ENCODE measurements around the gene TEX22. TPM values are rescaled to one million over a fixed set of nuclear protein-coding genes. Genes with fewer than 3 reads are reported as not detected.

Gene TEX22
- total RNA-seq, 1 experiment from 2014 or later, result 2.6 TPM

GRCh38 chr14:105446971-105447370 is 48.6 kb downstream of the TEX22 start:
- BruUV-seq (replicated peaks), result no TSS peak
- POLR2A ChIA-PET (ENCODE audit: unreplicated experiment), result no interaction called here

DNA sequence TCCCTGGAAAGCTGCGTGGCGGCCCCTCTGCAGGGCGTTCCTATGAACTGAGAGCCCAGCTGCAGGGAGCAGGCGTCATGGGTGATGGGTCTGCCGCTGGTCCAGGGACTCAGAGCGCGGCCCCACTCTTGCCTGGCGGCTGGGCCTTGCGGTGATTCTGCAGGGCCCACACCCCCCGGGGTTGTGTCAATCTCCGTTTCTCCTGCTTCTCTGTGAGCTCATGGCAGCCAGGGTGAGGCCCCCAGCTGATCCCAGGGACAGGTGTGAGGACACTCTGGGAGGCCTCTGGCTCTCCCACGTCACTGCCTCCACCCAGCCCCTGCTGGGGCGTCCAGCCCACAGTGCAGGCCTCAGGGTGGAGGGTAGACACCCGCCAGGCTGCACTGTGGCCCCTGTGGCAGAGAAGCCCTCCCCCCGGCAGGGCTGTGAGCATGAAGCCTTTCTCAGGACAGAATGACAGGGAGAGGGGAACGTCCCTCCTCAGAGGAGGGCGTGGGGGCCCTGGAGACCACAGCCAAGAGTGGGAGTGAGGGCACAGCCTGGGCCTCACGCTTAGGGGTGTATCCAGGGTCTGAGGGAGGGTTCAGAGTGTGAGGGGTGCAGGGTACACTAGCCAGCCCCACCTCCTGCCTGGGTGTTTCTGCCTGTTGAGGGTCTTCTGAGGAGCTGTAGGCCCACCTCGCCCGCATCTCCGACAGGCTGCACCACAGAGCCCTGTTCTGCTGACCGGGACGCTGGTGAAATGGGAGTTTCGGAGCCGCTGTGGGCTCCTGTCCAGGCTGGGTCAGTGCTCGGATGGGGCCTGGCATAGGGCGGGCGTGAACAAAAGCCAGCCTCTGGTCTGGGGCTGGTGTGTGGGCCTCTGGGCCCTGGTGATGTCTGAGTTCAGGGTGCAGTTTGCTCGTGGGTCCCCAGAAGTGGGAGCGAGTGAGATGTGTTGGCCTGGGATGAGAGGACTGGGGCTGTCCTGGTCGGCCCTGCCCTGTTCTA is 49.6 kb downstream of the TEX22 start:
- Histone ChIP-seq H3K9me3 (ENCODE audit: insufficient read depth, low read depth) (no peaks in the 10 kb centered on the region), H3K4me1 (replicated peaks; ENCODE audit: insufficient read depth) (no peaks in the 10 kb centered on the region), H3K4me2 (no peak overlapping the region), H3K9me2 (ENCODE audit: insufficient read depth) (no peaks in the 10 kb centered on the region), H3F3A (ENCODE audit: insufficient read depth, low read depth) (no peaks in the 10 kb centered on the region), H3K27me3 (ENCODE audit: insufficient read depth, low read depth) (no peaks in the 10 kb centered on the region), H3K27ac (no peak overlapping the region), H4K20me1 (ENCODE audit: insufficient read depth) (peaks cover 23% of the 10 kb centered on the region), H2AFZ (no peak overlapping the region), H3K36me3 (ENCODE audit: low read depth) (no peaks in the 10 kb centered on the region), H3K79me2 (ENCODE audit: low read depth) (no peaks in the 10 kb centered on the region), H3K4me3 (no peak overlapping the region)
- DNase-seq, result no peak
- TF ChIP-seq EZH2 (IDR thresholded peaks at IDR 0.05; ENCODE audit: low read depth), result no peak
- no peak for TF ChIP-seq CTCF (conservative IDR thresholded peaks at IDR 0.05)
- POLR2A ChIA-PET (ENCODE audit: unreplicated experiment), result no interaction called here
- CTCF ChIA-PET, result no interaction called here
- intact Hi-C loops (cut with micrococcal nuclease; ENCODE audit: unreplicated experiment), result loop anchor here (2.0 kb wide), 1 partner anchor 41 kb away; no protein-coding TSS in a partner anchor
- no TSS peak for BruUV-seq (replicated peaks)

More at GRCh38 chr14:105446971-105447370, 48.6 kb downstream of the TEX22 start:
- no peaks in the 10 kb centered on the region for H3K9me3 ChIP-seq (ENCODE audit: insufficient read depth, low read depth)
- no peaks in the 10 kb centered on the region for H3F3A ChIP-seq (ENCODE audit: insufficient read depth, low read depth)
- no peak for DNase-seq
- H2AFZ ChIP-seq, result no peak overlapping the region
- no peaks in the 10 kb centered on the region for H3K79me2 ChIP-seq (ENCODE audit: low read depth)
- no peak overlapping the region for H3K4me3 ChIP-seq
- H4K20me1 ChIP-seq (ENCODE audit: insufficient read depth), result peaks cover 23% of the 10 kb centered on the region
- no peaks in the 10 kb centered on the region for H3K36me3 ChIP-seq (ENCODE audit: low read depth)
- no peaks in the 10 kb centered on the region for H3K9me2 ChIP-seq (ENCODE audit: insufficient read depth)
- intact Hi-C loops (cut with micrococcal nuclease; ENCODE audit: unreplicated experiment), result no loop called here
- no peak overlapping the region for H3K4me2 ChIP-seq
- H3K4me1 ChIP-seq (replicated peaks; ENCODE audit: insufficient read depth), result no peaks in the 10 kb centered on the region
- CTCF ChIA-PET, result no interaction called here
- no peak for TF ChIP-seq EZH2 (IDR thresholded peaks at IDR 0.05; ENCODE audit: low read depth)
- TF ChIP-seq CTCF (conservative IDR thresholded peaks at IDR 0.05), result no peak
- no peaks in the 10 kb centered on the region for H3K27me3 ChIP-seq (ENCODE audit: insufficient read depth, low read depth)
- H3K27ac ChIP-seq, result no peak overlapping the region

- Histone ChIP-seq H3K79me2 (ENCODE audit: low read depth) (no peaks in the 10 kb centered on the region), H3F3A (ENCODE audit: insufficient read depth, low read depth) (no peaks in the 10 kb centered on the region), H3K4me2 (no peak overlapping the region), H4K20me1 (ENCODE audit: insufficient read depth) (peaks cover 23% of the 10 kb centered on the region), H3K4me3 (no peak overlapping the region), H3K9me2 (ENCODE audit: insufficient read depth) (no peaks in the 10 kb centered on the region), H3K36me3 (ENCODE audit: low read depth) (no peaks in the 10 kb centered on the region), H3K4me1 (replicated peaks; ENCODE audit: insufficient read depth) (no peaks in the 10 kb centered on the region), H3K27ac (no peak overlapping the region), H3K27me3 (ENCODE audit: insufficient read depth, low read depth) (no peaks in the 10 kb centered on the region), H2AFZ (no peak overlapping the region), H3K9me3 (ENCODE audit: insufficient read depth, low read depth) (no peaks in the 10 kb centered on the region)
- TF ChIP-seq EZH2 (IDR thresholded peaks at IDR 0.05; ENCODE audit: low read depth) (no peak), CTCF (conservative IDR thresholded peaks at IDR 0.05) (peak; percentile 74)
- peak in 1 of 2 experiments; percentile 34 for DNase-seq
- intact Hi-C loops (cut with micrococcal nuclease; ENCODE audit: unreplicated experiment), result loop anchor here (2.0 kb wide), 1 partner anchor 40 kb away; no protein-coding TSS in a partner anchor
- no TSS peak for BruUV-seq (replicated peaks)
- ChIA-PET CTCF (no interaction called here), POLR2A (ENCODE audit: unreplicated experiment) (no interaction called here)
These were observed 50.4 kb downstream of the TEX22 start for GRCh38 chr14:105448706-105449111.

Measured in PC-9 (cell line).